Measurements from ENCODE around the gene ANKRD44.

DNA sequence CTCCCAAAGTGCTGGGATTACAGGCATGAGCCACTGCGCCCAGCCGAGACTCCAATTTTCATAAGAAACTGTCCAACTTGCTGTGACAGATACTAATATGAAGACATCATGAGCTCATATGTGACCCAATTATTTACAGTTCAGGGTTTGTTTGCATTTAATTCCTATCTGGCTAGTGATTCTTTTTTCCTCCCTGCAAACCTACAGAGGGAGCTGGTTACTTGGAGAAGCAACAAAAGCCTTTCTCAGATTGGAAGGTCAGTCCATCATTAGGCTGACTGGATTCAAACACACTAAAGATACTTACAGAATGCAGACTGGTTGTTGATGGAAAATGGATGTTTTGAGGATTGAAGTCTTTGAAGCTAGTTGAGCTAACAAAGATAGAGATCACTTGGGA lies 176.4 kb downstream of the ANKRD44 start:
- no peak for TF ChIP-seq POLR2A (IDR thresholded peaks at IDR 0.05)
- TF ChIP-seq CTCF (IDR thresholded peaks at IDR 0.05) = no peak
- TF ChIP-seq POLR2AphosphoS5 (IDR thresholded peaks at IDR 0.05) = no peak
- no peak for TF ChIP-seq EP300 (IDR thresholded peaks at IDR 0.05)

Data from gastroesophageal sphincter (tissue), 3 donors.